Prostate gland (tissue), 2 donors: Measurements from ENCODE around the gene SRRM1. TPM values are rescaled to one million over a fixed set of nuclear protein-coding genes. Genes with fewer than 3 reads are reported as not detected.

Experiments
- DNase-seq: peaks from one replicate; pipeline ENCODE4 v3.0.0-alpha.2; 2019; ENCODE audit warnings: low spot score
- H3K27ac ChIP-seq, 2 donors: fragments of 200-600 bp; sonication (generic); 2 replicates each; pipeline ENCODE4 v1.5.1; 2017 to 2019
- H3K27me3 ChIP-seq: fragments of 200-600 bp; sonication (generic); replicated peaks from 2 replicates; pipeline ENCODE4 v1.5.1; 2019; ENCODE audit not compliant: insufficient read depth
- H3K36me3 ChIP-seq, 2 donors: fragments of 200-600 bp; sonication (generic); 1 replicate in 1 of 2; 2 replicates in 1 of 2; pipeline versions ENCODE4 v1.5.1 to v1.8.1; 2017 to 2019
- H3K4me1 ChIP-seq: fragments of 200-600 bp; sonication (generic); replicated peaks from 2 replicates; pipeline ENCODE4 v1.5.1; 2019
- H3K4me3 ChIP-seq, 2 donors: fragments of 200-600 bp; sonication (generic); 2 replicates each; pipeline ENCODE4 v1.5.1; 2017 to 2019
- H3K9me3 ChIP-seq: fragments of 200-600 bp; sonication (generic); 2 replicates; pipeline ENCODE4 v1.5.1; 2017
- POLR2A ChIP-seq: fragments of 450-650 bp; IDR thresholded peaks from one replicate; pipeline ENCODE4 v1.6.1; 2016; ENCODE audit warnings: antibody characterized with exemption, mild to moderate bottlenecking
- POLR2AphosphoS5 ChIP-seq: sonication (generic); formaldehyde crosslinking; IDR thresholded peaks from one replicate; pipeline ENCODE4 v1.6.1; 2017; ENCODE audit warnings: antibody characterized with exemption
- WGBS: methylation state at CpG from one replicate; pipeline ENCODE4 v1.1.5; 2018; 5-methylcytosine and 5-hydroxymethylcytosine counted together
- intact Hi-C: fragments of 100-400 bp; cut with DNase I; formaldehyde crosslinking; loops from one replicate; pipeline ENCODE4 v1.14.2; 2022
- total RNA-seq, 2 donors: library from RNA; depleted of rRNA; stranded (reverse); fragments of >200 nt; gene quantifications; one replicate each; pipeline ENCODE4 v1.1.0, GENCODE V29; 2016
- TF ChIP-seq, protein P1 (sequence below), 4 experiments: fragments of 200-600 bp in 2 of 4; fragments of 450-650 bp in 2 of 4; sonication (generic) in 2 of 4; IDR thresholded peaks; 1 replicate in 3 of 4; 2 replicates in 1 of 4; pipeline ENCODE4 v1.5.1; 2016 to 2019; ENCODE audit warnings: antibody characterized with exemption in 4 of 4, mild to moderate bottlenecking in 2 of 4, moderate library complexity in 2 of 4

The SRRM1 gene
- total RNA-seq, 2 donors from 2014 or later = 119 to 147 TPM

DNA sequence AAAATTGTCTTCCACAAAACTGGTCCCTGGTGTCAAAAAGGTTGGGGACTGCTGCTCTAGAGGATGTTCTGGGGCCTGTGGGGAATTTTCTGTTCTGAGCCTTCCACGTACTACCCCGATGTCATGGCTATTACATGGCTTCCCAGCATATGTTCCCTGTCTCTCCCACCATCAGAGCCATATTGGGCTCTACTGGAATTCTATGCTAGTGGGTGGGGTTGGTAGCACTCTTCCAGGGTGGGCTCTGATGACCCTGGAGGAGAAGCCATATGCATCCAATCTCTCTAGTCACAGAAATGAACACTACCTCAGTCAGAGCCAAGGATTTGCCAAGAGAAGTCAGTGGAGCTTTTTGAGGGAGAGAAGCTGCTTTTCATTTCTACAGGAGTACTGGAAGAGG lies 47.9 kb downstream of the SRRM1 start:
- Histone ChIP-seq H3K36me3 (no peaks in the 10 kb centered on the region), H3K4me1 (no peaks in the 10 kb centered on the region), H3K27ac (no peak overlapping the region), H3K4me3 (no peak overlapping the region), H3K27me3 (no peaks in the 10 kb centered on the region), H3K9me3 (no peaks in the 10 kb centered on the region)
- DNase-seq = no peak
- TF ChIP-seq POLR2A (no peak), POLR2AphosphoS5 (no peak)
- TF ChIP-seq, protein P1, sequence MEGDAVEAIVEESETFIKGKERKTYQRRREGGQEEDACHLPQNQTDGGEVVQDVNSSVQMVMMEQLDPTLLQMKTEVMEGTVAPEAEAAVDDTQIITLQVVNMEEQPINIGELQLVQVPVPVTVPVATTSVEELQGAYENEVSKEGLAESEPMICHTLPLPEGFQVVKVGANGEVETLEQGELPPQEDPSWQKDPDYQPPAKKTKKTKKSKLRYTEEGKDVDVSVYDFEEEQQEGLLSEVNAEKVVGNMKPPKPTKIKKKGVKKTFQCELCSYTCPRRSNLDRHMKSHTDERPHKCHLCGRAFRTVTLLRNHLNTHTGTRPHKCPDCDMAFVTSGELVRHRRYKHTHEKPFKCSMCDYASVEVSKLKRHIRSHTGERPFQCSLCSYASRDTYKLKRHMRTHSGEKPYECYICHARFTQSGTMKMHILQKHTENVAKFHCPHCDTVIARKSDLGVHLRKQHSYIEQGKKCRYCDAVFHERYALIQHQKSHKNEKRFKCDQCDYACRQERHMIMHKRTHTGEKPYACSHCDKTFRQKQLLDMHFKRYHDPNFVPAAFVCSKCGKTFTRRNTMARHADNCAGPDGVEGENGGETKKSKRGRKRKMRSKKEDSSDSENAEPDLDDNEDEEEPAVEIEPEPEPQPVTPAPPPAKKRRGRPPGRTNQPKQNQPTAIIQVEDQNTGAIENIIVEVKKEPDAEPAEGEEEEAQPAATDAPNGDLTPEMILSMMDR (IDR thresholded peaks at IDR 0.05) = no peak
- intact Hi-C loops = no loop called here
- WGBS = 90% methylated on average over 2 of the region's 2 CpGs

GRCh38 chr1:24692351-24692980 lies 49.4 kb downstream of the SRRM1 start:
- 74% methylated on average over 10 of the region's 10 CpGs for WGBS
- DNase-seq = no peak
- H3K4me3 ChIP-seq = no peak overlapping the region
- no peaks in the 10 kb centered on the region for H3K36me3 ChIP-seq
- TF ChIP-seq POLR2AphosphoS5 (no peak), POLR2A (no peak)
- TF ChIP-seq, protein P1 (IDR thresholded peaks at IDR 0.05) = no peak
- intact Hi-C loops = no loop called here
- no peak overlapping the region for H3K27ac ChIP-seq
- H3K4me1 ChIP-seq = no peaks in the 10 kb centered on the region
- H3K9me3 ChIP-seq = no peaks in the 10 kb centered on the region
- H3K27me3 ChIP-seq = no peaks in the 10 kb centered on the region

GRCh38 chr1:24693827-24694379 lies 50.8 kb downstream of the SRRM1 start:
- Histone ChIP-seq H3K27ac (no peak overlapping the region), H3K27me3 (no peaks in the 10 kb centered on the region), H3K9me3 (no peaks in the 10 kb centered on the region), H3K4me1 (no peaks in the 10 kb centered on the region), H3K36me3 (no peaks in the 10 kb centered on the region), H3K4me3 (no peak overlapping the region)
- intact Hi-C loops = no loop called here
- no peak for DNase-seq
- TF ChIP-seq POLR2AphosphoS5 (no peak), POLR2A (no peak)
- TF ChIP-seq, protein P1 (IDR thresholded peaks at IDR 0.05) = no peak
- 72% methylated on average over 5 of the region's 5 CpGs for WGBS

DNA sequence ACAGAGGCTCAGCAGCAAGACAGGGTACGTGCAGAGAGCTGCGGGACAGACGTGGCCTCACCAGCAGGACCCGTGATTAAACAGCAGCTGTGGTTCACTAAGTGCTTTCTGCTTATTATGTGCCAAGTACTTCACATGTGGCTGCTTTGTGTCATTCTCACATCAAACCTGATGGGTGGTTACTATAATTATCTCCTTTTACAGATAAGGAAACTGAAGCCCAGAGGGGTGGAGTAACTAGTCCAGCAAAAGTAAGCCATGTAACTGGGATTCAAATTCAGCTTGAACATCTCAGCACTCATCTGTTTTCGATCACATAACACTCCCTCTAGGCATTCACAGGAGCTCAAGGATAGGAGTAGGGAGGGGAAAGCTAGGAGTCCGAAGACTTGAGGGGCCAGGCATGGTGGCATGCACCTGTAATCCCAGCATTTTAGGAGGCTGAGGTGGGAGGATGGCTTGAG lies 51.3 kb downstream of the SRRM1 start:
- Histone ChIP-seq H3K4me3 (no peak overlapping the region), H3K36me3 (no peaks in the 10 kb centered on the region), H3K27ac (no peak overlapping the region), H3K4me1 (no peaks in the 10 kb centered on the region), H3K27me3 (no peaks in the 10 kb centered on the region), H3K9me3 (no peaks in the 10 kb centered on the region)
- no peak for TF ChIP-seq POLR2AphosphoS5
- TF ChIP-seq, protein P1 (IDR thresholded peaks at IDR 0.05) = no peak
- WGBS = 50% methylated on average over 6 of the region's 6 CpGs
- intact Hi-C loops = no loop called here
- DNase-seq = no peak
